Measurements from ENCODE around the gene SCGB1C2.
"Not testable (repeated sequence)": the region's sequence is repeated elsewhere in the genome, so short reads cannot be mapped to it uniquely, and the experiment has no call there.

The SCGB1C2 gene

GRCh38 chr17:149231-149630 is 11.9 kb downstream of the SCGB1C2 start:
- DNase-seq: no peak

GRCh38 chr17:149897-150584 is 12.7 kb downstream of the SCGB1C2 start:
- no peak for DNase-seq

- no peak for DNase-seq
Observed at GRCh38 chr17:151004-151403, 13.6 kb downstream of the SCGB1C2 start.

- no peak for DNase-seq
Observed at GRCh38 chr17:151886-152859, 14.8 kb downstream of the SCGB1C2 start.

GRCh38 chr17:152860-153420 is 15.6 kb downstream of the SCGB1C2 start:
- no peak for DNase-seq

DNA sequence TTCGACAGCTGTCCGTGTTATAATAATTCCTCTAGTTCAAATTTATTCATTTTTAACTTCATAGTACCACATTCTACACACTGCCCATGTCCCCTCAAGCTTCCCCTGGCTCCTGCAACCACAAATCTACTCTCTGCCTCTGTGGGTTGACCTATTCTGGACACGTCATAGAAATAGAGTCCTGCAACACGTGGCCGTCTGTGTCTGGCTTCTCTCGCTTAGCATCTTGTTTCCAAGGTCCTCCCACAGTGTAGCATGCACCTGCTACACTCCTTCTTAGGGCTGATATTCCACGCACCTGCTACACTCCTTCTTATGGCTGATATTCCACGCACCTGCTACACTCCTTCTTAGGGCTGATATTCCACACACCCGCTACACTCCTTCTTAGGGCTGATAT is 16.5 kb downstream of the SCGB1C2 start:
- DNase-seq: no peak

DNA sequence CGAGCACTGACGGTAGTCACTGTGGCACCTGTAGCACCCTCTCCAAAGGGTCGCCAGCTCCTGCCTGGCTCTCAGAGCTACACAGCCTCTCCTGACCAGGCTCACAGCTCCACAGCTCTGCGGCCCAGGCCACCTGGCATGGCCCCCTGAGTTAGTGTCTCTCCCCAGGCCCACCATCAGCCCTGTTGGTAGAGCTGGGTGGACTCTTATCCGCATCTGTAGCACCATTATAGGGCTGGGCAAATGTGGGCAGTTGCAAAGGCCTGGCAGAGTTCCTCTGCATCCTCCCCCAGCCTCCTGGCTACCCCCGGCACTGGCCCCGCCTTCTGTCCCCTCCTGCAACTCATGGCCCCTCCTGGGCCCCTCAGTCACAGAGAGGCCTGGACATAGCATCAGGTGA is 18.2 kb downstream of the SCGB1C2 start:
- DNase-seq: no peak

GRCh38 chr17:156094-156621 is 18.8 kb downstream of the SCGB1C2 start:
- DNase-seq: no peak

GRCh38 chr17:156946-157345 is 19.6 kb downstream of the SCGB1C2 start:
- DNase-seq: no peak

DNA sequence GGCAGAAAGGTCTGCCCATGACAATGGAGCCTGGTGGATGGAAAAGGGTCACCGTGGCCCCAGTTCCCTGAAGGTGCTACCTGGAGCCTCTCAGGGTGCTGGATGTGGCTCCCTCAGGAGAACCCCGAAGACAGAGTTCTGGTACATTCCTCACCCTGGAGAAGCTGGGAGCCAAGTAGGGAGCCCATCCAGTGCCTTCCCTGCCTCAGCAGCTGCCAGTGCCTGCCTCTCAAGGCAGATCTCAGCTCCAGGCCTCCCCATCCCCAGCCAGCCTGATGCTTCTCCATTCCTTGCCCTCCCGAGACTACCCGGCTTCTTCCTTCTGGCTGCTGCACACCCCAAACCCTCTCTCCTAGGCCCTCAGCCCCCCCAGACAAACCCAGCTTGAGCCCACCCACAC is 20.5 kb downstream of the SCGB1C2 start:
- DNase-seq: no peak

GRCh38 chr17:158379-158778 is 21.0 kb downstream of the SCGB1C2 start:
- no peak for DNase-seq

DNA sequence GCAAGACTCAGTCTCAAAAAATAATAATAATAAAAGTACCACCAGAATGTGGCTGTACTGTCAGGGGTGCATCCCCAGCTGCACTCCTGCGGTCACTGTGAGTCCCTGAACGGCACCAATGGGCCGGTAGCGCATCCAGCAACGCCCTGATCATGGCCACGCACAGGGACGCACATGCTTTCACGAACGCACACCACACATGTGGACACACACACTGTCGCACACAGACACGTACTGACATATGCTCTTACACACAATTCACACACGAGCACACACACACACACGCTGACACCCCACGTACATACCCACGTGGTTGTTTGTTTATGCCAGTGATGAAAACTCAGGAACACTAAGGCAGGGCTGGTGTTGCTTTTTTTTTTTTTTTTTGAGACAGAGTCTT is 22.2 kb downstream of the SCGB1C2 start:
- DNase-seq: no peak

GRCh38 chr17:160336-160735 is 23.0 kb downstream of the SCGB1C2 start:
- no peak for DNase-seq

DNA sequence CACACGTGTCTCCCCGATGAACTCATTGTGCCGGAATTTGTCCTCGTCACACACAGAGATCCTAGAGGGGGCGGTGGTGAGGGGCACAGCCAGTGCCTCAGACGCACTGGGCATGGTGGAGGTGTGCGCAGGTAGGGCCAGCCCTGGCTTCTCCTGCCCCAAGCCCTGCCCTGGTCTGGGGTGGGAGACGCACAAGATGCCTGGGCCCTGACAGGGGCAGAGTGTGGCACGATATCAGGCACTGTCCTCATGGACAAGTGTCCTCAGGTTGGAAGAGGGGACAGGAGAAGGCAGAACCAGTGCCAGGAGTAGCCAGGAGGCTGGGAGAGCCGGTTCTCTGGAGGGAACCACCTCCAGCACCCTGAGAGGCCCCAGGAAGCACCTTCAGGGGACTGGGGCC is 24.1 kb downstream of the SCGB1C2 start:
- no peak for DNase-seq

- DNase-seq: no peak
Observed at GRCh38 chr17:162689-163088, 25.3 kb downstream of the SCGB1C2 start.

- no peak for DNase-seq
Observed at GRCh38 chr17:163514-164098, 26.2 kb downstream of the SCGB1C2 start.

DNA sequence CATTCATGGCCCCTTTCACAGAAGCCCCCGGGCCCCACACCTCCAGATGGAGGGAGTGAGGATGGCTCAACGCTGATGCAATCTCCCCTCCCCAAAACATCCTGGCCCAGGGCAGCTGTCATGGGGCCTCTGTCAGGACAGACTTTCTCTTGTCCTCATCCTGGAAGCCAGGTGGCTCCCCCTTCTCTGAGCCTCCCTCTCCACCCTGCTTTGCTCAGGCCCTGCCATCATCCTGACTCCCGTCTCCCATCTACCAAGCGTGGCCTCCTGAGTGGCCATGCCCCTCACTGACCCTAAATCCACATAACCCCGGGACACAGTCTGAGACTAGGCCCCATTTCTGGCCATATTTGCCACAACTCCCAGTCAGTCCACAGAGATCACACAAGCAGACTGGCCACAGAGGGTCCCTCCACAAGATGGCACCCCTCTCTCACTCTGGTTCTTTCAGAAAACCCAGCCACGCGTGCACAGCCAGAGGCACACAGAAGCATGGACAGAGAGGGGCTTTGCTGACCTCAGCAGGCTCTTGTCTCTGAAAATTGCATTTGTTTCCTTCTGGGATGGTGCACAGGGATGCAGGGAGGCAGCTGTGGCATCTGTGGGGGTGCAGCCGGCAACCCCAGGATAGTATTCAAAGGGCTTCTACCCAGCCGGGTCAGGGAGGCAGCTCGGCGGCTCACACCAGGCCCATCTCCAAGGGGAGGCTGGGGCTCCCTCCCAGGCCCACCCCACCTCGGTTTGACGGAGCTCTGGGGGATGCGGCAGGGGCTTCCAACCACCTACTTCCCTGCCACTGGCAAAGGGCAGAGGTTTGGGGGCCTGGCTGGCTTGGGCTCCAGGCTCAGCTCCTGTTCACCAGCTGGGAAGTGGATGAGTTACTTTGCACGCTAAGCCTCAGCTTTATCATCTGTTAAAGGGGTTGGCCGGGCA is 27.2 kb downstream of the SCGB1C2 start:
- no peak for DNase-seq

GRCh38 chr17:165939-166338 is 28.6 kb downstream of the SCGB1C2 start:
- no peak for DNase-seq

GRCh38 chr17:168614-169013 is 31.2 kb downstream of the SCGB1C2 start:
- not testable (repeated sequence) for DNase-seq

DNA sequence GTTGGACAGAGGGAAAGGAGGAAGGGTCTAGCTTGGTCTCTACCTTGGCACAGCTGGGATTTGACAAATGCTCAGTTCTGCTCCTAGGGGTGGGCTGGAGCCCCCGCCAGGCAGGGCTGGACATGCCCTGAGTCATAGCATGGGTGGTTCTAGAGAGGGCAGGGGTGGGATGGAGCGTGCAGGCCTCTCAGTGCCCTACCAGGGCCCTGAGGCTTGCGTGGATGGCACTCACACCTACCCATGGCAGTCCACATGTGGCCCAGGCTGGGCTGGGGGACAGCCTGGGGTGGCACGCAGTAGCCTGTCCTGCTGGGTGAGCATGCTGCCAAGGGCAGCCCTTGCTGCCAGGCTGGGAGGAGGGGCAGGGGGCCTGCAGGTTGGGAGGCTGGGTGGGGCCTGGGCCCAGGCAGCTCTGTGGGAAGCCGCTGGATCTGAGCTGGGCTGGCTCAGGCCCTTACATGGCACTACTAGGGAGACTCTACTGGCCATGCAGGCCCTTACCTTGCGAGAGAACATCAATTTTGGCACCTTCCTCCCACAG is 32.8 kb downstream of the SCGB1C2 start:
- DNase-seq: no peak

- no peak for DNase-seq
Observed at GRCh38 chr17:171871-172270, 34.5 kb downstream of the SCGB1C2 start.

DNA sequence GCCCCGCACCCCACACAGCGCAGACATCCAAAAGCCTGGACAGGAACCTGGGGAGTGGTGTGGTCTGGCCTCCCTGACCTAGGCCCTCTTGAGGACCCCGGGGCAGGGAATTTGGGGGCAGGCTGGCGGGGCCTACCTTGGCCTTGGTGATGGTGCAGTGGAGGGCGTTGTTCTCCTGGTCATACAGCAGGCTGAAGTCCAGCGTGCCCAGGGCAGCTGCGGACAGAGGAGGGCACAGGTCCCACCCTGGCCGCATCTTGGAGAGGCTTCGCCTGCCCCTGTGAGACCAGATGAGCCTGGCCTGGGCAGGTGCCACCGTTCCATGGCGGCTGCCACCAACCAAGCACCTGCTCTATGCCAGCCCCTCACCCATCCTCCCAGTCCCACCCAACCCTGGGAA is 35.0 kb downstream of the SCGB1C2 start:
- DNase-seq: no peak
